ENCODE results near the gene SLC24A4.

SLC24A4 gene

DNA sequence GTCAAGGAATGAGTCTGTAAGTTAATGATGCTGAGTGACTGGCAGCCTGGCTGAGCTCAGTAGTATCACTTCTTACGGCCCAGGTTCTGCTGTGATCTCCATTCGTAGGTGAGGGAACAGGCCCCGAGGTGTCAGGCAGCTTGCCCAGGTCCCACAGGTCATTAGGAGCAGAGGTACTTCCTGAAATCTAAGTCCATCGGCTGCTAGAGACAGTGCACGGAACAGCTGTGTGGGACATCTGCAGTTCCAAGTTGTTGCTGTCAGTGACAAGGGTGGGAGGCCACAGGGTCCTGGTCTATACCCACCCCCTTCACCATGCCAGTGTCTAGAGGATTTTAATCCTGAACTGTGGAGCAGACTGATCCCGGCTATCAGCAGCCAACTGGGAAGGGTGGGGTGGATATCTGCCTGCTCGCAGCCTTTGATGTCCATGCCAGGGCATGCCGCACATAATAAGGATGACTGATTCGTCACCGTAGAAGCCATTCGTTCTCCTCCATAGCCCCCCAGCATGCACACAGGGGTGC lies 108.3 kb downstream of the SLC24A4 start:
- no peak overlapping the region for H3K4me3 ChIP-seq (ENCODE audit: low read depth, low read length)

DNA sequence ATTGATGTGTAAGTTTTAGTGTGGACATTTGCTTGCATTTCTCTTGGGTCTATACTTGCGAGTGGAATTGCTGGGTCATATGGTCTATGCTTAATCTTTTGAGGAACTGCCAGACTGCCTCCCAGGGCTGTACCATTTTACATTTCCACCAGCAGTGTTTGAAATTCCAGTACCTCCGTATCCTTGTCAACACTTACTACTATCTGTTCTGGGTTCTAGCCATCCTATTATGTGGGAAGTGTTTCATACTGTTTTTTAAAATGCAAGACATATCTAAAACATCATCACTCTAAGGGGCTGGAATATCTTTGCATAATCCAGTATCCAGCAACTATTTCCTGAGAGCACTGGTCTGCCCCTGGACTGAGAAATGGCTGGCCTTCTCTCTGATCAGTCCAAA lies 110.4 kb downstream of the SLC24A4 start:
- H3K4me3 ChIP-seq (ENCODE audit: low read depth, low read length), result no peak overlapping the region

DNA sequence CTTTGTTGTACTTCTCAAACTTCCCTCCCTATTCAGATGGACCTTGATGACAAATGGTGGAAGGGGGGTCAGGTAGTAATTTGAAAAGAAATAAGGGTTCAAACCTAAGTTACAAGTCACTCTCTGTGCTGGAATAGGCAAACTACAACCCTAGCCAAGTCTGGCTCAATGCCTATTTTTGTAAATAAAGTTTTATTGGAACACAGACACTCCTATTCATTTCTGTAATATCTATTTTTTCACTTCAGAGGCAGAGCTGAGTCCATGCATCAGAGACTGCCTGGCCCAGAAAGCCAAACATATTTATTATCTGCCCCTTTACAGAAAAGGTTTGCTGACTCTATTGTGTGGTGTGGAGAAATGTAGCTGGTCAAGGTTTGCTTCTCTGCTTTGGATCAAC lies 112.2 kb downstream of the SLC24A4 start:
- H3K4me3 ChIP-seq (ENCODE audit: low read depth, low read length), result no peak overlapping the region

DNA sequence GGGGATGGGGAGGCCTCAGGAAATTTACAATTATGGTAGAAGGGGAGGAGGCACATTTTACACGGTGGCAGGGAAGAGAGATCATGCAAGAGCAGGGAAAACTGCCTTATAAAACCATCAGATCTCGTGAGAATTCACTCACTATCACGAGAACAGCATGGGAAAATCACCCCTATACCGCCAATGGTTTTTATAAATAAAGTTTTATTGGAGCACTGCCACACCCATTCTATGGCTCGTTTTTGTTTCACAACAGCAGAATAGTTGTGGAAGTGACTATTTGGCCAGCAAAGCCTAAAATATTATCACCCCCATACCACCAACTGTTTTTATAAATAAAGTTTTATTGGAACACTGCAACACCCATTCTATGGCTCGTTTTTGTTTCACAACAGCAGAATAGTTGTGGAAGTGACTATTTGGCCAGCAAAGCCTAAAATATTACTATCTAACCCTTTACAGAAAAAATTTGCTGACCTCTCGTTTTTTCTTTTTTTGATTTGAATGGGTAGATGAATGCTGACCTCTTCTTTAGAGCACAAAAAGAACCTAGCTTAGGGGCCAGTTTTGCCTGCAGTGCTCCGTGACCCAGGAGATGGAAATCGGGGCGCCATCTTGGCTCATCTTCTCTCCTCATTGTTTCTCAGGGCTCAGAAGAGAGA lies 113.3 kb downstream of the SLC24A4 start:
- H3K4me3 ChIP-seq (ENCODE audit: low read depth, low read length), result no peak overlapping the region

DNA sequence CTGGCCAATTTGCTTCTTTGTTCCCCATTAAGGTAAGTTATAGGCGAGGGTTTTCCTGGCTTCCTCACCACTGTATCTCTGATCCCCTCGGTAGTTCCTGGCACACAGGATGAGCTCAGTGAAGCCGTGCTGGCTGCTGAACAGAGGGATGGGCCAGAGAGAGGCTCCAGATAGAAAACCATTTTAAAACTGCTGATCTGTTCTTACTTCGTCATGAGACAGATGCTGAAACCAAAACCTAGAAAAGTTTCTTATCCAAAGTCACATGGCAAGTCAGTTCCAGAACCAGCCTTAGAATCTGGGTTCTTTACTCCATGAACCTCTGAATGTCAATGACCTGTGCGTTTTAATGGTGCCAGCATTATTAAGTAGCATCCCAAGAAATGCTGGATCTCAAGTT lies 114.3 kb downstream of the SLC24A4 start:
- no peak overlapping the region for H3K4me3 ChIP-seq (ENCODE audit: low read depth, low read length)

DNA sequence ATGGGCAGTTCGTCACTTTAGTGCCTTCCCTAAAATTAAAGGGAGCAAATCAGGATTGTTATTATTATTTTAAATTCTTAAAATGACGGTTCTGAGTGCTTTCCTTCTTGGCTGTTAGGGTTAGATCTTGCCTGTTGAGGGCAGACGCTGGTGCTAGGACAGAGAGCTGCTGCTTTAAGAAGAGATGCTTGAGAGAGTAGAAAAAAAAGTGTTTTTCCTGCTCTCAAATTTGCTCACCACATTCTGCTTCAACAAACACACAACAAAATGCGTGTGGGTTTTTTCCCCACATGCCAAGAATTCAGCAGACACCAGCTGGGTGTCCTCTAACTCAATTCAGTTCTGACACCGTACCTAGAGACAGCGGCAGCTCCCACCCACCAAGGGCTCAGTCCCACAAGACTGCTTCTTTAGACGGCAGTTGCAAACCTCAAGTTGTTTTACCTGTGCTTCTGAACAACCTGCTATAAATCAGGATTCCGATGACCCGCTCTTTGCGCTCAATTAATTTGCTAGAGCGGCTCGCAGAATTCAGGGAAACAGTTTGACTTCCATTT lies 114.8 kb downstream of the SLC24A4 start:
- no peak overlapping the region for H3K4me3 ChIP-seq (ENCODE audit: low read depth, low read length)

DNA sequence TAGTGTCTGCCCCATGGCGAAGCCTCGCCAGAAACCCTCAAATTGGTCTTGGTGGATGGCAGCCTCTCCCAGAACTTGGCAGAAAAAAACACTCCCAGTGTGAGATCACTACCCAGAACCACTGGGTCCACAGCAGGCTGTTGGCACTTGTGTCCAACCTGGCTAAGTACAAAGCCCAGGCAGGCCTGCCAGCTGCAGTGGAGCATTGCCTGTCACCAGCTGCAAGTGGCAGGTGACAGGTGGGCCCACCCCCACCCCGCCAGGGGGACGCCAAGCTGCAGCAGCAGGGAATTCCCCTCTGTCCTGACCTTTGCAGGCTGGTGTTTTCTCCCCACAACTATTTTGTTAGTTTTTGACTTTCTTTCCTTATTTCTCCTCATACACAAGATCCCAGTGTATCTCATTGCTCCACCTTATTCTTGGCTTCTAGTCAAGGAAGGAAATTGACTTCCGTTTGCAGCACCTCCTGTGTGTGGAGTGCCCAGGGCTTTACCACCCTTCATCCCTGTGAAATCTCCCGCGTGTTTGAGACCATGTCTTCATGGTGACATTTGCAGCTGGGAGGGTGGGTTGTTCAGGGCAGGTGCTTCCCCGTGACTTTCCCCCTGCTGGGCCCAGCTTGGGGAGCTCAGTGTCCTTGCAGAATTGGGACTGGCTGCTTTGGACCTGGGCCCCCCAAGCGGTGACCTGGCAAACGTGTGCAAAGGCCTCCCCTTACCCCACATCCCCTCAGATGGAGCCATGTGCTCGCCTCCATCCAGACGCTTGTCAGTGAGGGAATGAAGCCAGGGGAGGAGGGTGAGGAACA lies 116.8 kb downstream of the SLC24A4 start:
- H3K4me3 ChIP-seq (ENCODE audit: low read depth, low read length), result no peak overlapping the region

DNA sequence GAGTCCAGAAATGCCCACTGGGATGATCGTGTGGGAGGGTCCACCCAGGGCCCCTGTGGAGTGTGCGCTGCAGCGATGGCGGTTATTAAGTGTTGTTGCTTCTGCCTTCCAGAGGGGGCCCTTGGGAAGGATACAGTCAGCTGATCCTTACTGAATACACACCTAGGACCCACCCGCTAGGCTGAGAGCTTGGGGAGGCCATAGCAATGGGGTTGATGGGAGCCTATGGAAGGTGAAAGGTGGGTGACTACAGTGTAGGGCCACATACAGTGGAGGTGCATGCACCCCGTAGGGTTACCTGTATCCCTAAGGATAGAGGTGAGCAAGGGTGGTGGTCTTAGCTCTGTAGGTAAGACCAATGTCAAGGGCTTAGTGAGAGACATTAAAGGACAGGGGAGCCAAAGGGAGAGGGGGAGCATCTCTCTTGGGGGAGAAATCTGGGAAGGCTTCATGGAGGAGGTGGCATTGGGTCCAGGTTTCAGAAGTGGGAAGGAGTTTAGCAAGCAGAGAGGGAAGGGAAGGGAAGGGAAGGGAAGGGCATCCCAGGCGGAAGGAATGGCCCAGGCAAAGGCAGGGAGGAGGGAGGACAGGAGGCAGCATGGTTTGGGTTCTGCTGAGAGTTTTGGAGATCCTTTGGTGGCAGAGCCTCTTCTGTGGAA lies 117.5 kb downstream of the SLC24A4 start:
- no peak overlapping the region for H3K4me3 ChIP-seq (ENCODE audit: low read depth, low read length)

DNA sequence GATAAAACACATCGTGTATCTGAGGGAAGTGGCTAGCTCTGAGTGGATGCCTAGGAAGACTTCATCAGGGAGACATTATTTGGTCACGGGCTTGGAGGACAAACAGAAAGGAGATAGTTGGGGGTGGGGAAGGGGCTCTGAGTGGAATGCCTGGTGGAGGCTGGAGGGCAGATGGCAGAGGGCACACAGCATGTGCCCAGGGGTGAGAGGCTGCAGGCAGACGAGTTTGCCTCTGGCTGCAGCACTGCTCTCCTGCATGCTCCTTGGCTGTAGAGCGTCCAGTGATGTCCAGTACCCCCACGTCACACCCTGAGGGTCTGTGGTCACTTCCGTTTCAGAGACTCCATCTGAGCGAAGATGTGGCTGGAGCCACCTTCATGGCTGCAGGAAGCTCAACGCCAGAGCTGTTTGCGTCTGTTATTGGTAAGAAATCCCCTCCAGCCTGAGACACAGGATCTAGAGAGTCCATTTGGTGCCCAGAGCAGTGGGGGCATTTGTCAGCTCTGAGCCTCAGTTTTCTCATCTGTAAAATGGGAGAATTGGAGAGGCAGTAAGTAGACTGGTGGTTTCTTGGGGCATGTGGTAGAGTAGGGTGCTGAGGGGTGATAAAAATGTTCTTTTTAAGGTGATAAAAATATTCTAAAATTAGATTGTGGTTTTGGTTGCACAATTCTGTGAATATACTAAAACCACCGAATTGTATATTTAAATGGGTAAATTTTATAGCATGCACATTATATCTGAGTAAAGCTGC lies 119.0 kb downstream of the SLC24A4 start:
- no peak overlapping the region for H3K4me3 ChIP-seq (ENCODE audit: low read depth, low read length)

DNA sequence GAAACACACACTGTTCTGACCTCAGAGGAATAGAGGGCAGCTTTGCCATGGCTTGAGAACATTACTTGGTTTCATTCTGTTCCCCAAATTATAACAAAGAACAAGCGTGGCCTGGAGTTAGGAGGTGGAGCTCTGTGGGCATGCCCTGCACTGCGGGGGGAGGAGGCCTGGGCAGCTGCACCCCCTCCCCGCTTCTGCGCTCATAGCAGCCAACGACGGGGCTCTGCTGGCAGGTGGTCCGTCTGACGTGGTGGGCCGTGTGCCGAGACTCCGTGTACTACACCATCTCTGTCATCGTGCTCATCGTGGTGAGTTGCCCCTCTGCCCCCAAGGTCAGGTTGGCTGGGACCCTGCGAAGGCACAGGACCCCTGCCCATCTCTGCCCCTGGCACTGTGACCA lies 120.2 kb downstream of the SLC24A4 start:
- H3K4me3 ChIP-seq (ENCODE audit: low read depth, low read length), result no peak overlapping the region

DNA sequence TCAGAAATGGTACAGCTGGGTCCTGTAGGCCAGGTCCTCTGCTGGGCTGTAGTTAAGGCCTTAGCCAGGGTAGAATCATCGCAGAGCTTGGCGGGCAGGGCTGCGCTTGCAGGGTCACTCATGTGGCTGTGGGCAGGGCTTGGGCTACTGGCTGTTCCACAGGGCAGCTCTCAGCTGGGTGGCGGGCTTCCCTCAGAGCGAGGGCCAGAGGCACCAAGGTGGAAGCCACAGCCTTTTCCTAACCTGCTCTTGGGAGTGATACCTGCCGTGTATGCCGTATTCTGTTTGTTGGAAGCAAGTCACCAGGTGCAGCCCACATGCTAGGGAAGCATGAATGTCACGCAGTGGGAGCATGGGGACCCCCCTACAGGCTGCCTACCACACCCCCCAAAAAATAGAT lies 120.8 kb downstream of the SLC24A4 start:
- no peak overlapping the region for H3K4me3 ChIP-seq (ENCODE audit: low read depth, low read length)

DNA sequence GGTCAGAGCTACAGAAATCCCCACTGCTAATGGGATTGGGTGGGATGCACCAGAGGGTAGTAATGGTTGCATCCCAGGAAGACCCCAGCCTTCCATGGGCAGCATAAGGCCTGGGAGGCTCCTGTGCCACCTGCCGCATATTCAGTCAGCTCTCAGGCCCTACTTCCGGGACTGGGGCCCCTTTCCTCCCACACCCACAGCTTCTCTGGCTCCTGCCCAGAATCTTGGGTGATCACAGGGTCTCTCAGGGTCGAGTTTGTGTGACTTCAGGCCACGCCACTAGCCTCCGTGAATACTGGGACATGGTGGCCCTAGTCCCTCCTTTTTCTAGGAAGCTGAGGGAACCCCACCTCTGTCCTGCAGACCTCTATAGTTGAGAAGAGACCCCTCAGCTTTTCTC lies 123.8 kb downstream of the SLC24A4 start:
- no peak overlapping the region for H3K4me3 ChIP-seq (ENCODE audit: low read depth, low read length)

DNA sequence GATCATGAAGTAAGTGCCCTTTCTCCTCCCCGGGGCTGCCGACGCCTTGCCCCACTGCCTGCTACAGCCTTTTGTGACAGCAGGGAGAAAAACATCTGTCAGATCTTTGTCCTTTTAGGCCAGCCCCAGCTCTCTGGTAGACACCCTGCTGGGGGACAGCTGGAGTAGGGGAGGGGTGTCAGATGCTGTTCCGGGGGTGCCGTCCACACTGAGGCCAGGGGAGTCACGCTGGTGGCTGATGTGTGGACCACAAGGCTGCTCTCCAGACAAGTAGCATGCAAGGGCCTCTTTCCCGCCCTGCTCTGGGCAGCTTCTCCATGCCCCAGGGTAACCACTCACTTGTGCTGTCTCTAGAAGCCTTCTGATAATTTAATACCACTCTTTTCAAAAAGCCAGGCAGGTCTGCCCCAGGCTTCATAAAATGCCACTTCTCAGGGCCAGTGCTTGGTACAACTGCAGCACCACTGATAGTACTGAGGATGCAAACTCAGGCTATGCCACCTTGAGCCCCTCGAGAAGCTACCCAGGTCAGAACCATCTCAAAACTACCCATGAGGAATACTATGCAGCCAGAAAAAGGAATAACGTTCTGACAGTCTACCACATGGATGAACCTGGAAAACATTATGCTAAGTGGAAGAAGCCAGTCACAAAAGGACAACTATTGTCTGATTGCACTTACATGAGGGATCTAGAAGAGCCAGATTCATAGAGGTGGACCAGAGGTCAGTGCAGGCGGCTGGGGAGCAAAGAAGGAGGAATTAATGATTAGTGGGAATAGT lies 124.6 kb downstream of the SLC24A4 start:
- H3K4me3 ChIP-seq (ENCODE audit: low read depth, low read length), result no peak overlapping the region

DNA sequence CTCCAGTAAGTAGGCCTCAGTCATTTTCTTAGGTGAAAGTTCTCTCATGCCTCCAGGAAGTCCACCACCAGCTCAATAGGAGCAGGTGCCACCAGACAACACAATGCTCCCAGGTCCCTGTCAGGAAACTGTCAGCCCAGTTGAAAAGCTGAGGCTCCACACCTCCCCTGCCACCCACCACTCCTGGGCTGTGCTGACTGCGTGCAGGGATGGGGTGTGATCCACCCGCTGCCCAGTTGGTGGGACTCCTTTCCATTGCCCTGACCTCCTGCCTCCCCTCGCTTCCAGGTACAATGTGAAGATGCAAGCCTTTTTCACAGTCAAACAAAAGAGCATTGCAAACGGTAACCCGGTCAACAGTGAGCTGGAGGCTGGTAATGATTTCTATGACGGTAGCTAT lies 125.8 kb downstream of the SLC24A4 start:
- H3K4me3 ChIP-seq (ENCODE audit: low read depth, low read length), result no peak overlapping the region

DNA sequence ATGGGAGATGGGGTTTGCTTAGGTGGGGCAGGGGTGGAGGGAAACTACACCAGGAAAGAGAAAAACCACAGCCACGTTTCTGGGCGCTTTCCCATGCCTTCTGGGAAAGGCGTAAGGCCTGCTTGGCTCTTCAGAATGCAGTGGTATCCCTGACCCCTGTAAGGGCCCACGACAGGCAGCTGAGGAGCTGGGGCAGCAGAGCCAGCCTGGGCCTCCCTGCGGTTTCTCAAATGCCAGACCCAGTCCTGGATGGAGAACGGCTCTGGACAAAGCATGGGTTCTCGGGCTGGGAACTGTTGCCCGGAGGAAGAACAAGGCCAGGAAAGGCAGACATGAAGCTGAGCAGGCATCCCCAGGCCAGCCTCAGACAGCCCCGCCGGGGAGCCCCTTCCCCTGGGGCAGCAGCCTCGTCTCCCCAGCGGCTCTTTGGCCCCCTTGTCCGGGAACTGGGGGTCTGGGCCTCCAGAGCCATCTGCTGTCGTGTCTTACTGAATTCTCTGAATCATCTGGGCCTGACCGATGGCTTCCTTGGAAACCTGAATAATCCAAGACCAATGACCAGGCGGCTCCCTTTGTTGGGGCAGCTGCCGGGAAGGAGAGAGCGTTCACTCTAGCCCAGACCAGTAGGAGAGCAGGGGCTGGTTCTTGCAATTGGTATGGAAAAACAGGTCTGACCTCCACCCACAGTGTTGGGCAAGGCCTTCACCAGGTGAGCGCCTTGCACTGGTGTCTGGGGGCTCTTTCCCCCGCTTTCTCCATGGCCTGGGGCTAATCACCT lies 126.6 kb downstream of the SLC24A4 start:
- no peak overlapping the region for H3K4me3 ChIP-seq (ENCODE audit: low read depth, low read length)

DNA sequence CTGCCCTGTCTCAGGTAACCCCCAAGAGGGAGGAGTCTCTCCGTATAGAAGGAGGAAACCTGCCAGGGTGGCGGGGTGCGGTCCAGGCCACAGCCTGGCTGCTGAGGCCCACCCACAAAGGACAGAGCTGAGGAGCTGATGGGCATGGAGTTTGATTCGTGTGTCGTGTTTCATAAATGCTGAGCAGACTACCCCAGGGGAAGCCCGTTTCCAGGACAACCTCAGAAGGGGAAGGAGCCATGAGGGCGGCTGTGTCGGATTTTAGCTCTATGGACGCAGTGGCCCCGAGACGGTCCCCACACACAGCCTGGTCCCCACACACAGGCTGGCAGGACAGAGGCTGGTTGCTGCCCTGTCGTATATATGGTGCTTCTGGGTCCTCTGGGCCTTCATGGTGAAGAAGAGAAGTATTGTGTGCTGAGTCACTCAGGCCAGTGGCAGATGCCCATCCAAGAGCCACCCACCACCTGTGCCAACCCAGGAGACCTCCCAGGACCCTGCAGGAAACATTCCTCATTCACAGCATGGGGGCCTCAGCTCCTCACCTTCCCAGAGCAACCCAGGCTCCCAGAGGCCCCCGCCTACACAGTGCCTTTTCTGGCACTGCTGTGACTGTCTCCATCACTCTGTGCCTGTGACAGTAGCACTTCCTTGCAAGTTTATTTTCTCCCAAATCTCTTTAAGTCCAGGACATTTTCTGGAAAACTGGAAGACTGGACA lies 127.5 kb downstream of the SLC24A4 start:
- no peak overlapping the region for H3K4me3 ChIP-seq (ENCODE audit: low read depth, low read length)

DNA sequence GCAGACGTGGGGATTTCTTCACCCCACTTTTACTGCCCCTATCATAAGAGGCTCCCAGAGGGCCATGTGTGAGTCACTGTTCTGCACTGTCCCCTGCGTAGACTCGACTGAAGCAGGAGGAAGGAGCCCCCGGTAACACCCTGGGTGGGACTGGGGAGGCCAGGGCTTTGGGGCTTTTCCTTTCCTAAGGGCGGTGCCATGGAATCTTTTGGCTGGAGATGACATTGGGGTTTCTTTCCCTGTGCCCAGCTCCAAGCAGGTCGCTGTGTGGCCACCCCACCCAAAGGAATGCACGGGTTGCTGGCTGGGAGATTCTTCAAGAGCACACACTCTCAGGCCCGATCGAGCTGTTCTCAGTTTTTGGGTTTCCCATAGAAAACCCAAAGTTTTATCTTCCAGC lies 128.3 kb downstream of the SLC24A4 start:
- no peak overlapping the region for H3K4me3 ChIP-seq (ENCODE audit: low read depth, low read length)

DNA sequence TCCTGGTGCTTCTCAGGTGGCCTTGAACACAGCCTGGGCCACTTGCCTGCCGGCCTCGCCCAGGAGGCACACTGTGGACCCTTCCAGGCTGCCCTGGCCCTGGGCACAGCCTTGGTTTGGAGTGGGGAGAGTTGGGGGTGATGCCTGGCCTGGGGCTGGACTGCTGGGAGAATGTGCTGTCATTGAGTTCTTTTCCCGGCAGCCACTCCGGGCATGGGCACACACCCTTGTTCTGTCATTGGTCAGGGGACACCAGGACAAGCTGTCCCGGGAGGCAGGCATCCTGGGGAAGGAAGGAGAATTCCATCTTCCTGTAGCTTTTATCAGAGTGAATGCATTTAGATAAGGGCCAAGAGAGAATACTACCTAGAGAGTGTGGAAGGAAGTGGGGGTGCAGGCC lies 128.8 kb downstream of the SLC24A4 start:
- no peak overlapping the region for H3K4me3 ChIP-seq (ENCODE audit: low read depth, low read length)

DNA sequence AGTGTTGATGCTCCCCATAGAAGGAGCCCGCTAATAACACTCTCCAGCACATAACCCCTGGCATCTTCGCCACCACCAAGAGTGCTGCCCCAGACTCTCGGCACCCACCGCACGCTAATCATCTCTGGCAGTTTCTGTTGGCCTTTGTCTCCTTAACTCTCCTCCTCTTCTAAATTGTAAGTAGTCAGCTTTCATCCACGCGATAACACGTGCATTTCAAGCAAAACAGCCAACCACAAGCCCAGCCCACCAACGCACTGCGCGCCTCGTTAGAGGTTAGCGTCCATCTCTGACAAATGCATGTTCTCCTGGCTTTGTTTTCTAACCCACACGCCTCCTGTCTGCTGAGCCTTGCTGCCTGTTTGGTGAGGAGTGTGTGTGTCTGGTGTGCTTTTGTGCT lies 129.5 kb downstream of the SLC24A4 start:
- no peak overlapping the region for H3K4me3 ChIP-seq (ENCODE audit: low read depth, low read length)

Measured in iPS-11a (cell line).